ENCODE data around the gene BCL2L14. TPM values are rescaled to one million over a fixed set of nuclear protein-coding genes. Genes with fewer than 3 reads are reported as not detected.
A peak's percentile ranks its signal among the peaks of the same experiment; 100 is the strongest.

BCL2L14 gene
- total RNA-seq: not detected in 2 replicates

- no peak for DNase-seq
Measured at GRCh38 chr12:12070674-12071656, at the start of gene BCL2L14. Gene BCL2L14 (plus strand): TSS chr12:12070939. CDS start chr12:12079306, 8,367 bp downstream.

DNA sequence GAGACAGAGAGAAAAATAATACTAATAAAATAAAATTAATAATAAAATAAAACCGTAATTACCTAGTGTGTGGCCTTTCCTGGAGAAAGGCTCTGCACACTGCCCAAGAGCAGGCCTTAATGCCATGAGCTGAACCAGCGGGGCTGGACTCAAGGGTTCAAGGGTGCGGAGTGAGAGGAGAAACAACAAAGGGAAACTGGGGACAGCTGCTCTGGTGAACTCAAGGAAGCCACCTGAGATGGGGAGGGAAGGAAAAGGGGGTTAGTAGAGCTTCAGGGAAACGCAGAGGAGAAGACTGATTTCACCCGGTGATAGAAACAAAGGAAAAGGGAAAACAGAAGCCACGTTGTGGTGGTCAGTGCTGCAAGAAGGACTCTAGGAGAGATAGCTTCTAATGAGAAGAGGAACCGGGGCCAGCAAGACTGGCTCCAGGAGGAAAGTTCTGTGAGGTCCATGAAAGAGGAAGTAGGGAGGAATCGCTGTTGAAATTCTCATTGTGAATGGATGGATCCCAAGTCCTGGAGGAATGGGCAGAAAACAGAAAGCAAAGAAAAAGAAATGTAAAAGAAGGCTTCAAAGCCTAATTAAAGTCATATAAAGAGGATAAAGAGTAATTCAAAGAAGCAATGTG lies 48.3 kb upstream of the BCL2L14 start:
- no peak for DNase-seq

DNA sequence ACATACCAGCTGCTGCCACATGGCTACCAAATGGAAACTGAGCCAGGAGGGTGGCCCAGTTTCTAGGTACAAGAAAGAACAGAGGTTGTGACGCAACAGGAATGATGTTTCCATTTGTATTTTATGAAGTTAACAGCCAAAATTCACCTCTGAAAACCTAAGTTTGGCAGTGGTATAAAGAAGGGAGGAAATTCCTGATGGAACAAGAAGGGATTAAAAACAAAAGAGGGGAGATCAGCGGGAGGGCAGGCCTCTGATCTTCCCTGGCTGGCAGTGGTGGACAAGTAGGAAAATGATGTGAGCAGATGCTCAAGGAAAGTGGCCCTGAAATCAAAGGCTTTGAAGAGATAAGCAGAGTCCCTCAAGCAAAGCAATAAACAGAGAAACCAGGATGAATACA lies 47.3 kb upstream of the BCL2L14 start:
- no peak for DNase-seq

- no peak for DNase-seq
Measured at GRCh38 chr12:12024911-12025682, 45.6 kb upstream of the BCL2L14 start.

DNA sequence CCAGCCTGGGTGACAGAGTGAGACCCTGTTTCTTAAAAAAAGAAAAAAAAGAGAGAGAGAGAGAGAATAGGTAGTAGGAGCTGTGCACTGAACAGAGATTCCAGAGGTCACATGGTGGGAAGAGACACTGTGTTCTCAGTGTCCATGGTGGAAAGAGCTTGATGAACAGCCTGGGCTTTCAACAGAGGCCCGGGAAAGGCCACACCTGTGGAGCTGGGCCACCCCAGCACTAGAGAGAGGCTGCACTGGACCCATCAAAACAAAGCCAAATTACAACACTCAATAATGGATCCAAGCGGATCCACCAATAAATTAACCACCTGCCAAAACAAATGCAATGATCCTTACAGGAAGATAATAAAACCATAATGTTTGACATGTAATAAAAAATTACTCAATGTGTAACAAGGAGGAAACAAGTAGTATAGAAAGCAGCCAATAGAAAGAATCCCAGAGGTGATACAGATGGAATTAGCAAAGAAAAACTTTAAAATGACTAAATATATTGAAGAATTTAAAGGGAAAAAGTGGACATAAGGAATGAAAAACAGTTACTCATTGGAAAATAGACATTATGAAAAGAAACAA lies 44.8 kb upstream of the BCL2L14 start:
- no peak for DNase-seq

DNA sequence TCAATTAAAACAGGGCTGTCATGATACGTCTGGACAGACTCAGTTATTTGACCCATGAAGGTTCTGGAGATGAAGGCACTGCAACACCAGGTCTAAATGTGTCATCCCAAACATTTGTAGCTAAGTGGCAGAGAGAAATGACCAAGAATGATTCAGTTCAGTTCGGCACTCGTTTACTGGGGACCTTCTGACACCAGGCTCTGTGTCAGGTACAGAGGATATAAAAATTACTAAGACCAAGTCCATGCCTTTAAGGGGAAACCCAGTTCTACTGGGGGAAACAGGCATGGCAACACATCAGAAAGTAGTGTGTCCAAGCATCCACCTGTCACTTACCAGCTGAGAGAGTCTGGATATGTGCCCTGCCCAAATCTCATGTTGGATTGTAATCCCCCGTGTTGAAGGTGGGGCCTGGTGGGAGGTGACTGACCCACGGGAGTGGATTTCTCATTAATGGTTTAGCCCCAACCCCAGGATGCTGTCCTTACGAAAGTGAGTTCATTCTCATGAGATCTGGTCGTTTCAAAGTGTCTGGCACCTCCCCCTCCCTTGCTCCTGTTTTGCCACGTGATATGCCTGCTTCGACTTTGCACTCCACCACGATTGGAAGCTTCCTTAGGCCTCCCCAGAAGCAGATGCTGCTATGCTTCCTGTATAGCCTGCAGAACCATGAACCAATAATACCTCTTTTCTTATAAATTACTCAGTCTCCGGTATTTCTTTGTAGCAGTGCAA lies 41.9 kb upstream of the BCL2L14 start:
- DNase-seq: no peak

DNA sequence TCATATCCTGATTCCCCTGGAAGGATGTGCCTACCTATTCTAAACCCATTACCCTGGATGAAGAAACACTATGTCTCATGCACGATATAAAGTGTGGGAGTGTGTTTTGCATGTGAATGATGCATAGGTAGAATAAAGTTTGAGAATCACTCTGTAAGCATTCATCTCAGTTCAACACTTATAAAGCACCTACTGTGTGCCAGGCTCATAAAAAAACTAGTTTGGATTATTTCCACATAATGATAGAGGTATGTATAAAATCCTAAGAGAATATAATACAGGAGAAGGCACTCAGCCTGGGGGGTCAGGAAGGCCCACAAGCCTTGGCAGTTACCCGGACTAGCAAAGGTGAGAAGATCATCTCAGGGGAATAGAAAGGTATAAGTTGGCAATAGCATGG lies 41.1 kb upstream of the BCL2L14 start:
- no peak for DNase-seq

GRCh38 chr12:12032260-12032791 lies 38.4 kb upstream of the BCL2L14 start:
- DNase-seq: no peak

GRCh38 chr12:12032851-12033797 lies 37.6 kb upstream of the BCL2L14 start:
- peak; percentile 96 for DNase-seq

DNA sequence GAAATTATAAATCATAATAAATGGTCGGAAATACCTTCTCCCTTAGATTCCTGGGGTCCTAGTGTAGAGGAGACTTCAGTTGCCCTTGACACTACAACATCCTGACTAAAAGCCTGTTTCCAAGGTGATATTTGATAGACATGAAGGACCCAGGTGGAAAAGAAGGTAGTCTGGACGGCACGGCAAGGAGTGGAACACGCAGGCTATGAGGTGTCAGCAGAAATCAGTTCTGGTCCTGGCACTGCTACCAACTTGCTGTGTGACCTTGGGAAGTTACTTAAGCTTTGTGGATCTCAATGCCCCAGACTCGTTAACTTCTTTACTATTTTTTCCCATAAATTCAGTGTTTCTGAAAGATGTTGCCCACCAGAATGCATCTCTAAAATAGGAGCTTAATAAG lies 36.9 kb upstream of the BCL2L14 start:
- no peak for DNase-seq

GRCh38 chr12:12034344-12034743 lies 36.4 kb upstream of the BCL2L14 start:
- DNase-seq: no peak

DNA sequence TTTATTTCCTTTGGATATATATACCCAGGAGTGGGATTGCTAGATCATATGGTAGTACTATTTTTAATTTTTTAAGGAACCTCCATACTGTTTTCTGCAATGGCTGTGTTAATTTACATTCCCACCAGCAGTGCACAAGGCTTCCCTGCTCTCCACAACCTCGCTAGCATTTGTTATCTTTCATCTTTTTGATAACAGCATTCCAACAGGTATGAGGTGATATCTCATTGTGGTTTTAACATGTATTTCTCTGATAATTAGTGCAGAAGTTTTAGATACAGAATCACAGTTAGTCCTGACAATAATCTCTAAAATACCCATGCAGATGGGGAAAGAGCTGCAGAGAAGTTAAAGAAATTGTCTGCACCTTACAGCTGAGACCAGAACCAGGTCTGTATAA lies 35.5 kb upstream of the BCL2L14 start:
- DNase-seq: no peak

DNA sequence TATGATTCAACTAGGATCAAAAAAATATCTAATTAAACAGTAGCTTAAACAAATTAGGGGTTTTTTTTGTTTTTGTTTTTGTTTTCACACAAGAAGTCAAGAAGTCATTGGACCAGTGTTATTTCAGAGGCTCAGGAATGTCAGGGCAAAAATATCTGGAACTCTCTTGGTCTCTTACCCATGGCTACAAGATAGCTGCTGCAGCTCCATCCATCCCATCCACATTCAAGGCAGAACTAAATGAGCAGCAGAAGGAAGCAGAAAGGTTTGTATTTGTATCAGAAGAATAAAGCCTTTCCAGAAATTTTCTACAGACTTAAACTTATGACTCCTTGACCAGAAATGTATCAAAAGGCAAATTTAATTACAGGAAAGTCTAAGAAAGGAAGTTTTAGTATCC lies 33.8 kb upstream of the BCL2L14 start:
- DNase-seq: no peak

- no peak for DNase-seq
Measured at GRCh38 chr12:12039897-12040296, 30.8 kb upstream of the BCL2L14 start.

- no peak for DNase-seq
Measured at GRCh38 chr12:12046401-12046800, 24.3 kb upstream of the BCL2L14 start.

DNA sequence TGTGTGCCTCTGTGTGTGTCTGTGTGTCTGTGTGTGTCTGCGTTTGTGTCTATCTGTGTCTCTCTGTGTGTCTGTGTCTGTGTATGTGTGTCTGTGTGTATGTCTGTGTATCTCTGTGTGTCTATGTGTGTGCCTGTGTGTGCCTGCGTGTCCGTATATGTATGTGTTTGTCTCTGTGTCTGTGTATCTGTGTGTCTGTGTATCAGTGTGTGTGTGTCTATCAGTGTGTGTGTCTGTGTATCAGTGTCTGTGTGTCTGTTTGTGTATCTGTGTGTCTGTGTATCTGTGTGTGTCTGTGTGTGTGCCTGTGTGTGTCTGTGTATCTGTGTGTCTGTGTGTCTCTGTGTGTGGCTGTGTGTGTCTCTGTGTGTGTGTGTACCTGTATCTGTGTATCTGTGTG lies 23.1 kb upstream of the BCL2L14 start:
- DNase-seq: no peak

DNA sequence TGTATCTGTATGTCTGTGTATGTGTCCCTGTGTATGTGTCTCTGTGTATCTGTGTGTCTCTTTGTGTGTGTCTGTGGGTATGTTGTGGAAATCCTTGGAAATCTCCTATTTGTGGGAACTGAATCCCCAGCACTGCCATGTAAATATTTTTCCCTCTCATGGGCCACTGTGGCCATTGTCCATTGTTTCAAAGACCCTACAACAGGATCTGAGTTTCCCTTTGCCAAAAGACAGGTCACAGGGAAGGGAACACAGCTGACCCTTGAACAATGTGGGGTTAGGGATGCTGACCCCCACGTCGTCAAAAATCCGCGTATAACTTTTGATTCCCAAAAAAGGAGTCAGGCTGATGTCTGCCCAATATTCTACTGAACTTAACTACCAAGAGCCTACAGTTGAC lies 22.5 kb upstream of the BCL2L14 start:
- DNase-seq: peak; percentile 43

DNA sequence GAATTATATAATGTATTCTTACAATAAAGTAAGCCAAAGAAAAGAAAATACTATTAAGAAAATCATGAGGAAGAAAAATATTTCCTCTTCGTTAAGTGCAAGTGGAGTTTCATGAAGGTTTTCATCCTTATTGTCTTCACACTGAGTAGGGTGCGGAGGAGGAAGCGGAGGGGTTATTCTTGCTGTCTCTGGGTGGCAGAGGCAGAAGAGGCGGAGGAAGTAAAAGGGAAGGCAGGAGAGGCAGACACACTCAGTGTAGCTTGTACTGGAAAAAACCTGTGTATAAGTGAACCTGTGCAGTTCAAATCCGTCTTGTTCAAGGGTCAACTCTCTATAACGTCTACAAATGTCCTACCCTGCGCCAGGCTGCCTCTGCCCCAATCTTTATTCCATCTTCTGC lies 22.0 kb upstream of the BCL2L14 start:
- DNase-seq: no peak

DNA sequence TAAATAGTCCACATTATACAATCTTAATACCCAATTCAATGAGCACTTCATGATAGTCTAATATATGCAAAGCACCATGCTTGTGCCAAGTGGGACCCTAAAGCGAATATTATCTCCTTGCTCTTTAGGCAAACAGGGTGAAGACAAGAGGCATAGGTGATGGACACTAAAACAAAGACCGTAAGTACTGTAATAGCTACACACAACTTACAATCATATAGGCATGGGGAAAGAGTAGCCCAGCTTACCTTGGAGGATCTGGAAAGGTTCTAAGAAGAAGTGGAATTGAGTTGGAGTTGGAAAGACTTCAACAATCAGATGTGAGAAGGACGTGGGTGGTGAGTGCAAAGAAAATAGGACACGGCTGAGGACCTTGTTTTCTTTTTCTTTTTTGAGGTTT lies 19.1 kb upstream of the BCL2L14 start:
- DNase-seq: no peak

- DNase-seq: no peak
Measured at GRCh38 chr12:12054993-12055392, 15.7 kb upstream of the BCL2L14 start.

GRCh38 chr12:12056951-12057350 lies 13.8 kb upstream of the BCL2L14 start:
- no peak for DNase-seq
